Gastrocnemius medialis (tissue), 4 donors: ENCODE results near the gene CHSY1. TPM values are rescaled to one million over a fixed set of nuclear protein-coding genes. Genes with fewer than 3 reads are reported as not detected.

Experiments used
- ATAC-seq, 2 donors: fragments of 150-250 bp; one replicate each; pipeline ENCODE4 v1.9.1; 2016
- DNase-seq, 2 donors: peaks; one replicate each; pipeline ENCODE4 v3.0.0-alpha.2; 2019
- H3K27ac ChIP-seq, 4 donors: fragments of 200-600 bp; sonication (generic); 1 replicate in 1 of 4; 2 replicates in 3 of 4; pipeline ENCODE4 v1.5.1; 2016 to 2018; ENCODE audit warnings: mild to moderate bottlenecking in 2 of 4, moderate library complexity in 1 of 4
- H3K27me3 ChIP-seq, 3 donors: fragments of 200-600 bp; sonication (generic) in 2 of 3; 1 replicate in 1 of 3; 2 replicates in 2 of 3; pipeline versions ENCODE4 v1.5.1 to v1.6.0; 2016 to 2019; ENCODE audit warnings: mild to moderate bottlenecking in 1 of 3, moderate library complexity in 1 of 3
- H3K36me3 ChIP-seq, 2 donors: fragments of 200-600 bp; sonication (generic) in 1 of 2; one replicate each; pipeline ENCODE4 v1.5.1; 2017 to 2018
- H3K4me1 ChIP-seq, 2 donors: fragments of 200-600 bp; sonication (generic) in 1 of 2; one replicate each; pipeline ENCODE4 v1.5.1; 2016 to 2017; ENCODE audit warnings: mild to moderate bottlenecking in 2 of 2
- H3K4me3 ChIP-seq, 4 donors: fragments of 200-600 bp; sonication (generic) in 3 of 4; 1 replicate in 1 of 4; 2 replicates in 3 of 4; pipeline ENCODE4 v1.5.1; 2016 to 2019; ENCODE audit warnings: mild to moderate bottlenecking in 2 of 4
- H3K9me3 ChIP-seq, 3 donors: fragments of 200-600 bp; sonication (generic) in 2 of 3; 1 replicate in 1 of 3; 2 replicates in 2 of 3; pipeline ENCODE4 v1.5.1; 2016 to 2019
- CTCF ChIP-seq, 5 experiments: fragments of 450-650 bp in 3 of 5; fragments of 200-600 bp in 2 of 5; sonication (generic) in 2 of 5; IDR thresholded peaks in 4 of 5; conservative IDR thresholded peaks in 1 of 5; 1 replicate in 4 of 5; 2 replicates in 1 of 5; pipeline ENCODE4 v1.5.1; 2016 to 2019; ENCODE audit warnings: antibody characterized with exemption in 5 of 5, mild to moderate bottlenecking in 3 of 5, moderate library complexity in 3 of 5
- POLR2A ChIP-seq, 2 donors: fragments of 450-650 bp; IDR thresholded peaks; one replicate each; pipeline ENCODE4 v1.6.1; 2017; ENCODE audit warnings: antibody characterized with exemption in 2 of 2, mild to moderate bottlenecking in 2 of 2, moderate library complexity in 2 of 2
- in situ Hi-C, 4 donors: fragments of 200-750 bp; cut with MboI; loops; one replicate each; pipeline versions ENCODE4 v1.15.0 to v1.8.0; 2017; ENCODE audit warnings: low sequenced_read_pairs in 4 of 4
- intact Hi-C: fragments of 100-400 bp; cut with DNase I; formaldehyde crosslinking; loops from one replicate; pipeline ENCODE4 v1.15.1; 2023; ENCODE audit warnings: low total_unique reads
- total RNA-seq, 4 donors: library from RNA; depleted of rRNA; stranded (reverse); fragments of >200 nt; gene quantifications; one replicate each; pipeline versions ENCODE4 v1.1.0 to v1.2.3, GENCODE V29; 2016

CHSY1 gene
- total RNA-seq, 4 donors from 2014 or later, result 4.6 to 8.3 (median 7.1) TPM

GRCh38 chr15:101213570-101213969 lies 38.3 kb downstream of the CHSY1 start:
- ATAC-seq, result no peak
- Histone ChIP-seq H3K9me3 (no peaks in the 10 kb centered on the region), H3K27me3 (no peaks in the 10 kb centered on the region), H3K4me3 (no peak overlapping the region), H3K4me1 (peaks cover 18 to 25% of the 10 kb centered on the region in 2 donors), H3K27ac (no peak overlapping the region), H3K36me3 (no peaks in the 10 kb centered on the region)
- TF ChIP-seq POLR2A (IDR thresholded peaks at IDR 0.05) (no peak), CTCF (IDR thresholded peaks at IDR 0.05 in 4 of 5, conservative IDR thresholded peaks at IDR 0.05 in 1 of 5) (no peak)
- in situ Hi-C loops (no loop called here), intact Hi-C loops (no loop called here)
- no peak for DNase-seq

- Histone ChIP-seq H3K4me3 (no peak overlapping the region), H3K9me3 (no peaks in the 10 kb centered on the region), H3K27me3 (no peaks in the 10 kb centered on the region), H3K36me3 (no peaks in the 10 kb centered on the region), H3K27ac (no peak overlapping the region), H3K4me1 (peaks cover 18 to 25% of the 10 kb centered on the region in 2 donors)
- no peak for ATAC-seq
- in situ Hi-C loops, result no loop called here
- intact Hi-C loops, result no loop called here
- no peak for DNase-seq
- no peak for TF ChIP-seq POLR2A (IDR thresholded peaks at IDR 0.05)
- no peak for TF ChIP-seq CTCF (IDR thresholded peaks at IDR 0.05 in 4 of 5, conservative IDR thresholded peaks at IDR 0.05 in 1 of 5)
Observed at GRCh38 chr15:101213147-101213546, 38.7 kb downstream of the CHSY1 start.

- ATAC-seq, result no peak
- no peak overlapping the region for H3K27ac ChIP-seq
- no peak for TF ChIP-seq CTCF (IDR thresholded peaks at IDR 0.05 in 4 of 5, conservative IDR thresholded peaks at IDR 0.05 in 1 of 5)
- no peak for TF ChIP-seq POLR2A (IDR thresholded peaks at IDR 0.05)
- H3K36me3 ChIP-seq, result no peaks in the 10 kb centered on the region
- H3K27me3 ChIP-seq, result no peaks in the 10 kb centered on the region
- intact Hi-C loops (no loop called here), in situ Hi-C loops (no loop called here)
- peaks cover 18 to 25% of the 10 kb centered on the region in 2 donors for H3K4me1 ChIP-seq
- DNase-seq, result no peak
- H3K9me3 ChIP-seq, result no peaks in the 10 kb centered on the region
- H3K4me3 ChIP-seq, result no peak overlapping the region
Observed at GRCh38 chr15:101211897-101212296, 40.0 kb downstream of the CHSY1 start.

- H3K4me3 ChIP-seq, result no peak overlapping the region
- no peaks in the 10 kb centered on the region for H3K36me3 ChIP-seq
- peak overlapping the region in 2 of 4 donors; percentile 12 to 33 for H3K27ac ChIP-seq
- ATAC-seq (no peak), DNase-seq (no peak)
- no peaks in the 10 kb centered on the region for H3K9me3 ChIP-seq
- TF ChIP-seq CTCF (IDR thresholded peaks at IDR 0.05 in 4 of 5, conservative IDR thresholded peaks at IDR 0.05 in 1 of 5), result no peak
- TF ChIP-seq POLR2A (IDR thresholded peaks at IDR 0.05), result no peak
- peaks cover 18 to 25% of the 10 kb centered on the region in 2 donors for H3K4me1 ChIP-seq
- no peaks in the 10 kb centered on the region for H3K27me3 ChIP-seq
- in situ Hi-C loops (no loop called here), intact Hi-C loops (no loop called here)
Observed at GRCh38 chr15:101210466-101210865, 41.4 kb downstream of the CHSY1 start.

- Histone ChIP-seq H3K36me3 (no peaks in the 10 kb centered on the region), H3K27ac (peak overlapping the region in 2 of 4 donors; percentile 12 to 33), H3K4me1 (peaks cover 18 to 25% of the 10 kb centered on the region in 2 donors), H3K4me3 (no peak overlapping the region), H3K9me3 (no peaks in the 10 kb centered on the region), H3K27me3 (no peaks in the 10 kb centered on the region)
- intact Hi-C loops (no loop called here), in situ Hi-C loops (no loop called here)
- DNase-seq, result no peak
- TF ChIP-seq CTCF (IDR thresholded peaks at IDR 0.05 in 4 of 5, conservative IDR thresholded peaks at IDR 0.05 in 1 of 5), result no peak
- TF ChIP-seq POLR2A (IDR thresholded peaks at IDR 0.05), result no peak
- ATAC-seq, result no peak
Observed at GRCh38 chr15:101210058-101210457, 41.8 kb downstream of the CHSY1 start.
